T-helper 2 cell treated with Interferon-gamma antibody and Interleukin-4, amounts not matched to agents 100 ng/mL and 5 ng/mL, for 36 hours (primary cell): ENCODE results near the gene KHK. TPM values are rescaled to one million over a fixed set of nuclear protein-coding genes. Genes with fewer than 3 reads are reported as not detected.

Source experiments
- intact Hi-C: fragments of 100-400 bp; cut with micrococcal nuclease; formaldehyde crosslinking; loops from one replicate; pipeline ENCODE4 v1.15.1; 2023
- total RNA-seq: library from RNA; stranded (reverse); gene quantifications from 2 replicates; pipeline ENCODE4 v1.2.3, GENCODE V29; 2022

The KHK gene
- total RNA-seq, 1 donor from 2014 or later: 12.2 TPM

GRCh38 chr2:27123302-27124150 lies 37.0 kb downstream of the KHK start, which contains the start of gene ABHD1:
Gene ABHD1, plus strand, starts transcription at chr2:27123815. Its CDS starts 134 bp downstream, at chr2:27123949.
- intact Hi-C loops: loop anchor here (1.0 kb wide), 1 partner anchor 11 kb away; the partner anchor contains the start of gene PREB

- intact Hi-C loops: no loop called here
Measured at GRCh38 chr2:27125104-27125503, 38.5 kb downstream of the KHK start.

GRCh38 chr2:27126252-27126710 lies 39.7 kb downstream of the KHK start:
- intact Hi-C loops: no loop called here

GRCh38 chr2:27127883-27128667 lies 41.5 kb downstream of the KHK start:
- intact Hi-C loops: no loop called here

DNA sequence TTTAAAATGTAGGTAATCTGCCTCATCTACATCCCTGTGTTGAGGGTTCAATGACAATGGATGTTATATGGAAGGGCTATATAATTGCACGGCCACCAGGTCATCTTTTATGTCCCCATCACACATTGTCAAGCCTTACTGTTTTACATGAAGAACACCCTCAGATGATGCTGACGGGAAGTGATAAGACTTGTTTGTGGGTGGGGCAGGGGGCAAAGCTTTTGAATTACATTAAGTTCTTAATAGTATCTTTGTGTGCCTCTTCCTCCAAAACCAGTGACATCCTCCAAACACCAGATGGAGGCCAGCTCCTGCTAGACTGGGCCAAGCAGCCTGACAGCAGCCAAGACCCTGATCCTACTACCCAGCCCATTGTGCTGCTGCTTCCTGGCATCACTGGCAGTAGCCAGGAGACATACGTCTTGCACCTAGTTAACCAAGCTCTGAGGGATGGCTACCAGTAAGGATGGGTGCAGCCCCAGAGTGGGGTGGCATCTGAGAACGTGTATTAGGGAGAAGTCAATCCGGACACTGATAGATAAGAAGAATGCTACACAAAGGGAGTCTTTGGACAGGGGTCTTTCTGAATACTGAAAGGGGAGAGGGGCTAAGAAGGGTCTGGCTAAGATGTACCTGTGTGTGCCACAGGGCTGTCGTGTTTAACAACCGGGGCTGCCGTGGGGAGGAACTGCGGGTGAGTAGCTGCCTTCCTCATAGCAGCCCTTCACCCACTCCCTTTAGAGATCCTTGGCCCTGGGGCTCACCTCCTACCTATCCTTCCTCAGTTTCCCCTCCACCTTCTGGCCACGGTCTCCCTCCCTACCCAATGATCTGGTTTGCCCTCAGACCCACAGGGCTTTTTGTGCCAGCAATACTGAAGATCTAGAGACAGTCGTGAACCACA lies 42.3 kb downstream of the KHK start:
- intact Hi-C loops: no loop called here

- intact Hi-C loops: no loop called here
Measured at GRCh38 chr2:27130396-27130795, 43.8 kb downstream of the KHK start.

- intact Hi-C loops: no loop called here
Measured at GRCh38 chr2:27131429-27131828, 44.9 kb downstream of the KHK start.

- intact Hi-C loops: no loop called here
Measured at GRCh38 chr2:27133195-27133875, 46.8 kb downstream of the KHK start.

- intact Hi-C loops: loop anchor here (1.0 to 2.0 kb wide), 5 partner anchors 11 to 275 kb away; partner anchors contain the start of genes ABHD1, AGBL5, ATRAID and PPM1G
Measured at GRCh38 chr2:27133905-27134780, 47.6 kb downstream of the KHK start, which contains the start of gene PREB. Gene PREB, minus strand, starts transcription at chr2:27134636. Its CDS starts 215 bp downstream, at chr2:27134421.

GRCh38 chr2:27134781-27135477 lies 48.4 kb downstream of the KHK start:
- intact Hi-C loops: loop anchor here (1.0 to 2.0 kb wide), 5 partner anchors 12 to 274 kb away; partner anchors contain the start of genes ABHD1, AGBL5, ATRAID and PPM1G

GRCh38 chr2:27135478-27135955 lies 48.9 kb downstream of the KHK start:
- intact Hi-C loops: loop anchor here (2.0 kb wide), 1 partner anchor 55 kb away; no protein-coding TSS in a partner anchor

GRCh38 chr2:27136751-27137150 lies 50.2 kb downstream of the KHK start:
- intact Hi-C loops: no loop called here

- intact Hi-C loops: no loop called here
Measured at GRCh38 chr2:27137322-27137935, 50.9 kb downstream of the KHK start.

DNA sequence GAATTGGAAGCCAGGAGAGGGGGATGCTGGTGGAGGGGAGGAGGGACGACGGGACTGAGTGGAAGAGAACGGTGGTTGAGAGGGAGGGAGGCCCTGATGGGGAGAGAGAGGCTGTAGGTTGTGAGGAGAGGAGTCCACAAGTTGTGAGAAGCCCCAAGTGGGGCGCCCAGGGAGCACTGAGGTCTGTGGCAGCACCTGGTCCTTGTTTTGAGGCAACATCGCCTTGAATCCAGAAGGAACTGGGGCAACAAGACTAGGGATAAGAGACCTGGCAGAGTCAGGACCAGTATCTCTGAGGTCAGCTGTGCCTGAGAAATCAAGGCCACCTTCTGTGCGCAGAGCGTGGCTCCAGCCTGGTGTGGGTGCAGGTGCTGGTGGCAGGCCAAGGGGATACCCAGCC lies 51.5 kb downstream of the KHK start:
- intact Hi-C loops: no loop called here

- intact Hi-C loops: no loop called here
Measured at GRCh38 chr2:27139310-27139709, 52.7 kb downstream of the KHK start, which contains the start of gene PRR30. Gene PRR30, minus strand, starts transcription at chr2:27139410. Its CDS starts 1,081 bp downstream, at chr2:27138329.

DNA sequence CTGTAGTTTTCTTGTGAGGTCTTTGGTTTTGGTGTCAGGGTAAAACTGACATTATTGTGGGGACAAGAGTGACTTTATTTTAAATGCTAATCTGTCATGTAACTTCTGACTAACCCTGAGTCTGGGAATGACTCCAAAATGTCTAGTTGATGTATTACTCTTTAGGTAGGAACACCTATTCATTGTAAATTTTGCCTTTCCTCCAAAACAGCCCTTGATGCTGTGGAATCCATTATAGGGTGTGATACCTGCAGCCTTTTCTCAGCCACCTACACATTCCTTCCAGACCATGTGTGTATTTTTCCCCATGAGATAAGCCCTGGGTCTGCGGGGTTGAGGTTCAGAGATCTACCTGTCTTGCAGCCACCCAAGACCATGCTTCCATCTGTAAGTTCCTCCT lies 56.7 kb downstream of the KHK start:
- intact Hi-C loops: no loop called here

DNA sequence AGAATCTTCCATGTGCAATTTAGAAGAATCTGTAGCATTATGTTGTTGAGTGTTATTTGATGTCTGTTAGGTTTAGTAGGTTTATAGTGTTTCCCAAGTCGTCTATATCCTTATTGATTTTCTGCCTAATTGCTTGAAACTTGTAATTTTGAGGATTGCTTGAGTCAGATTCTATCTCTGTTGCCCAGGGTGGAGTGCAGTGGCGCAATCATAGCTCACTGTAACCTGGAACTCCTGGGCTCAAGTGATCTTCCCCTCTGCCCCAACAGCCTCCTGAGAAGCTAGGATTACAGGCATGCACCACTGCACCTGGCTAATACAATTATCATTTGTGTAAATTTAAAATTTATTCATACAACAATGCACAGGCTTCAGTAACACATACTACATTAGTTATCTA lies 59.1 kb downstream of the KHK start:
- intact Hi-C loops: no loop called here

DNA sequence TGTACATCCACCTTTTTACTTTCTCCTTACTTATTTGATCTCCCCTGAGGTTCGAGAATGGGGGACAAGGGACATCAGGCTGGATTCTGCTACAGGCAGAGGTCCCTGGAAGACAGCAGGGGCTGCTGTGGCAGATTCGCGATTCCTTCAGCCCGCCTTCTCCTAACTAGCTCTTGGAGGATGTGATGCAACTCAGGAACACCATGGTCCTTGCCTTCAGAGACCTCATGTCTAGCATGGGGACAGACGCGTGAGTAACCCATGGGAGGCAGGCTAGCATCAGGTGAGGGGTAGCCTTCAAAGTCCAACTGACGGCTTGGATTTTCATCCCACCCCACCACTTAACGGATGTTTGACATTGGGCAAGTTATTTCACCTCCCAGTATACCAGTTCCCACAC lies 61.4 kb downstream of the KHK start:
- intact Hi-C loops: no loop called here
